HepG2 (cell line): Measurements from ENCODE around the gene MRPL14. TPM values are rescaled to one million over a fixed set of nuclear protein-coding genes. Genes with fewer than 3 reads are reported as not detected.

Experiments used
- FLYWCH1 ChIP-seq: sonication (generic); formaldehyde crosslinking; IDR thresholded peaks from 2 replicates; pipeline ENCODE4 v1.8.1; 2023; ENCODE audit warnings: mild to moderate bottlenecking, missing genetic modification reagents
- NFKBIZ ChIP-seq: IDR thresholded peaks from 2 replicates; pipeline ENCODE4 v1.6.1; 2018; ENCODE audit warnings: missing genetic modification reagents, missing compliant biosample characterization
- NR2F6 ChIP-seq, 2 experiments: IDR thresholded peaks; 2 replicates each; pipeline ENCODE4 v1.6.1; 2016; ENCODE audit warnings: antibody characterized with exemption in 1 of 2, mild to moderate bottlenecking in 1 of 2
- PITX1 ChIP-seq: sonication (generic); formaldehyde crosslinking; IDR thresholded peaks from 2 replicates; pipeline ENCODE4 v1.5.1; 2020; ENCODE audit warnings: mild to moderate bottlenecking, missing genetic modification reagents
- SMAD1 ChIP-seq: sonication (generic); formaldehyde crosslinking; IDR thresholded peaks from 2 replicates; pipeline ENCODE4 v1.4.0; 2020; ENCODE audit warnings: missing genetic modification reagents, low read depth, mild to moderate bottlenecking, borderline replicate concordance
- ZMAT3 ChIP-seq: sonication (generic); formaldehyde crosslinking; conservative IDR thresholded peaks from 2 replicates; pipeline ENCODE4 v1.7.0; 2021; ENCODE audit warnings: missing genetic modification reagents
- ZNF451 ChIP-seq: sonication (generic); formaldehyde crosslinking; IDR thresholded peaks from 2 replicates; pipeline ENCODE4 v1.5.0; 2020; ENCODE audit warnings: mild to moderate bottlenecking, missing genetic modification reagents
- ZNF567 ChIP-seq: sonication (generic); formaldehyde crosslinking; IDR thresholded peaks from 2 replicates; pipeline ENCODE4 v1.8.1; 2023; ENCODE audit warnings: mild to moderate bottlenecking, missing genetic modification reagents, borderline replicate concordance
- ZNF570 ChIP-seq: sonication (generic); formaldehyde crosslinking; IDR thresholded peaks from 2 replicates; pipeline ENCODE4 v1.4.0; 2020; ENCODE audit warnings: mild to moderate bottlenecking, missing genetic modification reagents, borderline replicate concordance
- ZNF737 ChIP-seq: sonication (generic); formaldehyde crosslinking; IDR thresholded peaks from 2 replicates; pipeline ENCODE4 v1.5.0; 2020; ENCODE audit warnings: missing genetic modification reagents, mild to moderate bottlenecking, borderline replicate concordance
- ZNF816 ChIP-seq: sonication (generic); formaldehyde crosslinking; IDR thresholded peaks from 2 replicates; pipeline ENCODE4 v1.8.0; 2022; ENCODE audit warnings: missing genetic modification reagents, mild to moderate bottlenecking, borderline replicate concordance
- ZSCAN12 ChIP-seq: sonication (generic); formaldehyde crosslinking; IDR thresholded peaks from 2 replicates; pipeline ENCODE4 v1.9.0; 2021; ENCODE audit warnings: mild to moderate bottlenecking, missing genetic modification reagents
- polyA plus RNA-seq, 8 experiments: library from polyadenylated mRNA; depleted of rRNA in 3 of 8; stranded (reverse) in 7 of 8; unstranded in 1 of 8; fragments of >200 nt; fragmentation: Illumina TruSeq in 4 of 8; extraction: Trizol in 4 of 8; gene quantifications; 2 replicates each; pipeline versions ENCODE4 v1.2.1 to v1.2.3, GENCODE V29; 2011 to 2016; ENCODE audit warnings: low read depth in 4 of 8, missing spikeins in 1 of 8, mixed read lengths in 1 of 8; ENCODE audit not compliant: insufficient read depth in 1 of 8
- total RNA-seq, 5 experiments: library from RNA; depleted of rRNA; stranded (reverse); fragments of >200 nt; fragmentation: Illumina TruSeq; extraction: Trizol; gene quantifications; 2 replicates each; pipeline ENCODE4 v1.2.3, GENCODE V29; 2016; ENCODE audit warnings: low read depth in 1 of 5
- TF ChIP-seq, protein P1 (sequence below): sonication (generic); formaldehyde crosslinking; conservative IDR thresholded peaks from 2 replicates; pipeline ENCODE4 v1.8.1; 2023; ENCODE audit warnings: missing genetic modification reagents
- TF ChIP-seq, protein P2 (sequence below): sonication (generic); formaldehyde crosslinking; IDR thresholded peaks from 2 replicates; pipeline ENCODE4 v1.4.0; 2020; ENCODE audit warnings: missing genetic modification reagents
- TF ChIP-seq, protein P3 (sequence below): IDR thresholded peaks from 2 replicates; pipeline ENCODE4 v1.6.1; 2016; ENCODE audit warnings: mild to moderate bottlenecking
- TF ChIP-seq, protein P4 (sequence below): sonication (generic); formaldehyde crosslinking; IDR thresholded peaks from 2 replicates; pipeline ENCODE4 v1.5.0; 2020; ENCODE audit warnings: mild to moderate bottlenecking, missing genetic modification reagents
- TF ChIP-seq, protein P5 (sequence below): sonication (generic); formaldehyde crosslinking; IDR thresholded peaks from 2 replicates; pipeline ENCODE4 v1.8.1; 2022; ENCODE audit warnings: mild to moderate bottlenecking, missing genetic modification reagents

Gene MRPL14
- total and polyA plus RNA-seq, 2 of the 13 experiments (the other 11 are each of a cell fraction or from before 2014, with no cell fraction given) = 157 to 178 TPM

DNA sequence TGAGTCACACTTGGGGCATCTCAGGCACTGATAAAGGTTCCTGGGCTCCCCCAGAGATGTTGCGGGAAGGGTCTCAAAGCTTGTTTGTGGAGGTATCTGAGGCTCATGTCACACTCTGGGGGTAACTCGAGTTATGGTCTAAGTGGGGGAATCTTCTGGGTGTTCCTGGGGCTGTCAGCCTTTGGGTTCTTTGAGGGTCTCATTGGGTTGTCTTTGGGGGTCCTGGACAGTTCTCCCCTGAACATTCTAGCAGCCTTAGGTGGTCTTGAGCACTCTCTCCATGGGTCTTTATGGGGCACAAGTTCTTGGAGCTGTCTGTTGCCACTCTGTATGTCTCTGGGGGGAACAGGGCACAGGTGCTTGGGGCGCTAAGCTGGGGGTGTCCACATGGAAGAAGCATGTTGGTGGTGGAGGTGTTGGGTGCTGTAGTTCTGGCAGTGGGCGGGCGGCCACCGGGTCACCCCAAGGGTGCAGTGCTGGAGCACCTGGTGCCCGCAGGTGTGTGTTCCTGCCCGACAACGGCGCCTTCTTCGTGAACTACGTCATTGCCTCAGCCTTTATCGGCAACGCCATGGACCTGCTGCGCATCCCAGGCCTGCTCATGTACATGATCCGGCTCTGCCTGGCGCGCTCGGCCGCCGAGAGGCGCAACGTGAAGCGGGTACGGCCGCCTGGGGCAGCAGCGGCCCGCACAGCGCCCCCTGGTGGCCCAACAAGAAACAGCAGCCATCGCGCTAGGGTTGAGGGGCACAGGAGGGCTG lies 24.3 kb upstream of the MRPL14 start (continued):
- TF ChIP-seq ZNF570 (CRISPR knock-in tag) = no peak
- no peak for TF ChIP-seq ZNF567 (CRISPR knock-in tag)
- TF ChIP-seq, protein P1, sequence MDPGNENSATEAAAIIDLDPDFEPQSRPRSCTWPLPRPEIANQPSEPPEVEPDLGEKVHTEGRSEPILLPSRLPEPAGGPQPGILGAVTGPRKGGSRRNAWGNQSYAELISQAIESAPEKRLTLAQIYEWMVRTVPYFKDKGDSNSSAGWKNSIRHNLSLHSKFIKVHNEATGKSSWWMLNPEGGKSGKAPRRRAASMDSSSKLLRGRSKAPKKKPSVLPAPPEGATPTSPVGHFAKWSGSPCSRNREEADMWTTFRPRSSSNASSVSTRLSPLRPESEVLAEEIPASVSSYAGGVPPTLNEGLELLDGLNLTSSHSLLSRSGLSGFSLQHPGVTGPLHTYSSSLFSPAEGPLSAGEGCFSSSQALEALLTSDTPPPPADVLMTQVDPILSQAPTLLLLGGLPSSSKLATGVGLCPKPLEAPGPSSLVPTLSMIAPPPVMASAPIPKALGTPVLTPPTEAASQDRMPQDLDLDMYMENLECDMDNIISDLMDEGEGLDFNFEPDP (CRISPR knock-in tag) = 0 out of 2 replicates have a peak, but pooled peaks have one; percentile 27
- no peak for TF ChIP-seq ZSCAN12 (CRISPR knock-in tag)
- TF ChIP-seq, protein P2, sequence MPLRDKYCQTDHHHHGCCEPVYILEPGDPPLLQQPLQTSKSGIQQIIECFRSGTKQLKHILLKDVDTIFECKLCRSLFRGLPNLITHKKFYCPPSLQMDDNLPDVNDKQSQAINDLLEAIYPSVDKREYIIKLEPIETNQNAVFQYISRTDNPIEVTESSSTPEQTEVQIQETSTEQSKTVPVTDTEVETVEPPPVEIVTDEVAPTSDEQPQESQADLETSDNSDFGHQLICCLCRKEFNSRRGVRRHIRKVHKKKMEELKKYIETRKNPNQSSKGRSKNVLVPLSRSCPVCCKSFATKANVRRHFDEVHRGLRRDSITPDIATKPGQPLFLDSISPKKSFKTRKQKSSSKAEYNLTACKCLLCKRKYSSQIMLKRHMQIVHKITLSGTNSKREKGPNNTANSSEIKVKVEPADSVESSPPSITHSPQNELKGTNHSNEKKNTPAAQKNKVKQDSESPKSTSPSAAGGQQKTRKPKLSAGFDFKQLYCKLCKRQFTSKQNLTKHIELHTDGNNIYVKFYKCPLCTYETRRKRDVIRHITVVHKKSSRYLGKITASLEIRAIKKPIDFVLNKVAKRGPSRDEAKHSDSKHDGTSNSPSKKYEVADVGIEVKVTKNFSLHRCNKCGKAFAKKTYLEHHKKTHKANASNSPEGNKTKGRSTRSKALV (CRISPR knock-in tag) = peak; percentile 56; the same call in 1 of the 2 replicates
- no peak for TF ChIP-seq FLYWCH1
- no peak; the same call in 1 of the 2 replicates for TF ChIP-seq SMAD1 (CRISPR knock-in tag)
- no peak for TF ChIP-seq NR2F6 (IDR thresholded peaks at IDR 0.05)
- TF ChIP-seq NR2F6 (CRISPR knock-in tag; IDR thresholded peaks at IDR 0.05) = peak; percentile 48; the same call in 1 of the 2 replicates
- no peak for TF ChIP-seq ZMAT3 (CRISPR knock-in tag)
- TF ChIP-seq ZNF451 (CRISPR knock-in tag) = no peak
- TF ChIP-seq, protein P3, sequence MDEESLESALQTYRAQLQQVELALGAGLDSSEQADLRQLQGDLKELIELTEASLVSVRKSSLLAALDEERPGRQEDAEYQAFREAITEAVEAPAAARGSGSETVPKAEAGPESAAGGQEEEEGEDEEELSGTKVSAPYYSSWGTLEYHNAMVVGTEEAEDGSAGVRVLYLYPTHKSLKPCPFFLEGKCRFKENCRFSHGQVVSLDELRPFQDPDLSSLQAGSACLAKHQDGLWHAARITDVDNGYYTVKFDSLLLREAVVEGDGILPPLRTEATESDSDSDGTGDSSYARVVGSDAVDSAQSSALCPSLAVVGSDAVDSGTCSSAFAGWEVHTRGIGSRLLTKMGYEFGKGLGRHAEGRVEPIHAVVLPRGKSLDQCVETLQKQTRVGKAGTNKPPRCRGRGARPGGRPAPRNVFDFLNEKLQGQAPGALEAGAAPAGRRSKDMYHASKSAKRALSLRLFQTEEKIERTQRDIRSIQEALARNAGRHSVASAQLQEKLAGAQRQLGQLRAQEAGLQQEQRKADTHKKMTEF (CRISPR knock-in tag) = peak; percentile 65; the same call in 1 of the 2 replicates
- TF ChIP-seq, protein P4, sequence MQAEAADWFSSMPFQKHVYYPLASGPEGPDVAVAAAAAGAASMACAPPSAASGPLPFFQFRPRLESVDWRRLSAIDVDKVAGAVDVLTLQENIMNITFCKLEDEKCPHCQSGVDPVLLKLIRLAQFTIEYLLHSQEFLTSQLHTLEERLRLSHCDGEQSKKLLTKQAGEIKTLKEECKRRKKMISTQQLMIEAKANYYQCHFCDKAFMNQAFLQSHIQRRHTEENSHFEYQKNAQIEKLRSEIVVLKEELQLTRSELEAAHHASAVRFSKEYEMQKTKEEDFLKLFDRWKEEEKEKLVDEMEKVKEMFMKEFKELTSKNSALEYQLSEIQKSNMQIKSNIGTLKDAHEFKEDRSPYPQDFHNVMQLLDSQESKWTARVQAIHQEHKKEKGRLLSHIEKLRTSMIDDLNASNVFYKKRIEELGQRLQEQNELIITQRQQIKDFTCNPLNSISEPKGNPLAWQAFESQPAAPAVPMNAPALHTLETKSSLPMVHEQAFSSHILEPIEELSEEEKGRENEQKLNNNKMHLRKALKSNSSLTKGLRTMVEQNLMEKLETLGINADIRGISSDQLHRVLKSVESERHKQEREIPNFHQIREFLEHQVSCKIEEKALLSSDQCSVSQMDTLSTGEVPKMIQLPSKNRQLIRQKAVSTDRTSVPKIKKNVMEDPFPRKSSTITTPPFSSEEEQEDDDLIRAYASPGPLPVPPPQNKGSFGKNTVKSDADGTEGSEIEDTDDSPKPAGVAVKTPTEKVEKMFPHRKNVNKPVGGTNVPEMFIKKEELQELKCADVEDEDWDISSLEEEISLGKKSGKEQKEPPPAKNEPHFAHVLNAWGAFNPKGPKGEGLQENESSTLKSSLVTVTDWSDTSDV (CRISPR knock-in tag) = no peak
- TF ChIP-seq NFKBIZ (CRISPR knock-in tag) = 0 out of 2 replicates have a peak, but pooled peaks have one; percentile 25
- no peak for TF ChIP-seq ZNF816 (CRISPR knock-in tag)
- peak; percentile 41; the same call in 1 of the 2 replicates for TF ChIP-seq PITX1
- TF ChIP-seq, protein P5, sequence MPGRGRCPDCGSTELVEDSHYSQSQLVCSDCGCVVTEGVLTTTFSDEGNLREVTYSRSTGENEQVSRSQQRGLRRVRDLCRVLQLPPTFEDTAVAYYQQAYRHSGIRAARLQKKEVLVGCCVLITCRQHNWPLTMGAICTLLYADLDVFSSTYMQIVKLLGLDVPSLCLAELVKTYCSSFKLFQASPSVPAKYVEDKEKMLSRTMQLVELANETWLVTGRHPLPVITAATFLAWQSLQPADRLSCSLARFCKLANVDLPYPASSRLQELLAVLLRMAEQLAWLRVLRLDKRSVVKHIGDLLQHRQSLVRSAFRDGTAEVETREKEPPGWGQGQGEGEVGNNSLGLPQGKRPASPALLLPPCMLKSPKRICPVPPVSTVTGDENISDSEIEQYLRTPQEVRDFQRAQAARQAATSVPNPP (CRISPR knock-in tag) = 0 out of 2 replicates have a peak, but pooled peaks have one; percentile 76
- TF ChIP-seq ZNF737 (CRISPR knock-in tag) = no peak
